ENCODE measurements around the gene PALM. TPM values are rescaled to one million over a fixed set of nuclear protein-coding genes. Genes with fewer than 3 reads are reported as not detected.

PALM gene
- total and polyA plus RNA-seq, 9 of the 15 experiments (the other 6 are each of a cell fraction or from before 2014, with no cell fraction given), result 0.04 to 6.6 (median 1.7) TPM

GRCh38 chr19:662962-663681, 45.6 kb upstream of the PALM start, which contains the start of gene RNF126 (continued):
- TF ChIP-seq, protein P1, sequence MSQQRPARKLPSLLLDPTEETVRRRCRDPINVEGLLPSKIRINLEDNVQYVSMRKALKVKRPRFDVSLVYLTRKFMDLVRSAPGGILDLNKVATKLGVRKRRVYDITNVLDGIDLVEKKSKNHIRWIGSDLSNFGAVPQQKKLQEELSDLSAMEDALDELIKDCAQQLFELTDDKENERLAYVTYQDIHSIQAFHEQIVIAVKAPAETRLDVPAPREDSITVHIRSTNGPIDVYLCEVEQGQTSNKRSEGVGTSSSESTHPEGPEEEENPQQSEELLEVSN (IDR thresholded peaks at IDR 0.05; ENCODE audit: borderline replicate concordance in 1 of 2, extremely low read depth in 1 of 2, insufficient read depth in 1 of 2, insufficient read length in 1 of 2, low read depth in 1 of 2, low read length in 1 of 2, poor library complexity in 1 of 2, severe bottlenecking in 1 of 2), result peak; percentile 79 to 97
- TF ChIP-seq DEAF1 (CRISPR knock-in tag; IDR thresholded peaks at IDR 0.05) (no peak), CHAMP1 (IDR thresholded peaks at IDR 0.05) (no peak), CBFA2T3 (IDR thresholded peaks at IDR 0.05) (no peak), ZNF511 (CRISPR knock-in tag; IDR thresholded peaks at IDR 0.05) (no peak), SNIP1 (IDR thresholded peaks at IDR 0.05; ENCODE audit: low read depth) (no peak), ARHGAP35 (IDR thresholded peaks at IDR 0.05; ENCODE audit: partially characterized antibody) (no peak), KLF10 (CRISPR knock-in tag; IDR thresholded peaks at IDR 0.05) (no peak), RFX5 (IDR thresholded peaks at IDR 0.05; ENCODE audit: low read depth, low read length) (no peak), CHD2 (IDR thresholded peaks at IDR 0.05; ENCODE audit: low read depth, low read length) (no peak), ZNF140 (CRISPR knock-in tag; IDR thresholded peaks at IDR 0.05) (no peak), HDAC1 (IDR thresholded peaks at IDR 0.05) (0 out of 4 replicates have a peak, but pooled peaks of 1 of the 2 experiments have one; percentile 26), USF1 (CRISPR knock-in tag; IDR thresholded peaks at IDR 0.05) (no peak; the same call in 1 of the 2 replicates), TEAD2 (tag; IDR thresholded peaks at IDR 0.05) (no peak)
- TF ChIP-seq, protein P2, sequence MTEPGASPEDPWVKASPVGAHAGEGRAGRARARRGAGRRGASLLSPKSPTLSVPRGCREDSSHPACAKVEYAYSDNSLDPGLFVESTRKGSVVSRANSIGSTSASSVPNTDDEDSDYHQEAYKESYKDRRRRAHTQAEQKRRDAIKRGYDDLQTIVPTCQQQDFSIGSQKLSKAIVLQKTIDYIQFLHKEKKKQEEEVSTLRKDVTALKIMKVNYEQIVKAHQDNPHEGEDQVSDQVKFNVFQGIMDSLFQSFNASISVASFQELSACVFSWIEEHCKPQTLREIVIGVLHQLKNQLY (CRISPR knock-in tag; conservative IDR thresholded peaks at IDR 0.05), result no peak
- TF ChIP-seq, protein P3, sequence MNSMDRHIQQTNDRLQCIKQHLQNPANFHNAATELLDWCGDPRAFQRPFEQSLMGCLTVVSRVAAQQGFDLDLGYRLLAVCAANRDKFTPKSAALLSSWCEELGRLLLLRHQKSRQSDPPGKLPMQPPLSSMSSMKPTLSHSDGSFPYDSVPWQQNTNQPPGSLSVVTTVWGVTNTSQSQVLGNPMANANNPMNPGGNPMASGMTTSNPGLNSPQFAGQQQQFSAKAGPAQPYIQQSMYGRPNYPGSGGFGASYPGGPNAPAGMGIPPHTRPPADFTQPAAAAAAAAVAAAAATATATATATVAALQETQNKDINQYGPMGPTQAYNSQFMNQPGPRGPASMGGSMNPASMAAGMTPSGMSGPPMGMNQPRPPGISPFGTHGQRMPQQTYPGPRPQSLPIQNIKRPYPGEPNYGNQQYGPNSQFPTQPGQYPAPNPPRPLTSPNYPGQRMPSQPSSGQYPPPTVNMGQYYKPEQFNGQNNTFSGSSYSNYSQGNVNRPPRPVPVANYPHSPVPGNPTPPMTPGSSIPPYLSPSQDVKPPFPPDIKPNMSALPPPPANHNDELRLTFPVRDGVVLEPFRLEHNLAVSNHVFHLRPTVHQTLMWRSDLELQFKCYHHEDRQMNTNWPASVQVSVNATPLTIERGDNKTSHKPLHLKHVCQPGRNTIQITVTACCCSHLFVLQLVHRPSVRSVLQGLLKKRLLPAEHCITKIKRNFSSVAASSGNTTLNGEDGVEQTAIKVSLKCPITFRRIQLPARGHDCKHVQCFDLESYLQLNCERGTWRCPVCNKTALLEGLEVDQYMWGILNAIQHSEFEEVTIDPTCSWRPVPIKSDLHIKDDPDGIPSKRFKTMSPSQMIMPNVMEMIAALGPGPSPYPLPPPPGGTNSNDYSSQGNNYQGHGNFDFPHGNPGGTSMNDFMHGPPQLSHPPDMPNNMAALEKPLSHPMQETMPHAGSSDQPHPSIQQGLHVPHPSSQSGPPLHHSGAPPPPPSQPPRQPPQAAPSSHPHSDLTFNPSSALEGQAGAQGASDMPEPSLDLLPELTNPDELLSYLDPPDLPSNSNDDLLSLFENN (IDR thresholded peaks at IDR 0.05; ENCODE audit: low read depth in 2 of 2, low read length in 2 of 2), result no peak

Measured in K562 (cell line).